Activated CD4-positive, alpha-beta T cell treated with anti-CD3 and anti-CD28 coated beads for 36 hours (primary cell): ENCODE data around the gene CALB2. TPM values are rescaled to one million over a fixed set of nuclear protein-coding genes. Genes with fewer than 3 reads are reported as not detected.

Source experiments
- ATAC-seq: fragments of 200-7000 bp; cut with Tn5 transposase; one replicate; pipeline ENCODE4 v1.10.0; 2021; ENCODE audit warnings: mild to moderate bottlenecking, moderate library complexity
- CTCF ChIA-PET: fragments of 350-600 bp; sonication (Branson Sonifier 250); formaldehyde crosslinking; loops from one replicate; lab custom pipeline; 2021; ENCODE audit warnings: antibody characterized with exemption; lab: Charles Lee
- POLR2A ChIA-PET: fragments of 350-600 bp; sonication (Branson Sonifier 250); formaldehyde crosslinking; loops from one replicate; lab custom pipeline; 2021; ENCODE audit warnings: antibody characterized with exemption, inconsistent platforms; lab: Charles Lee
- DNase-seq: peaks from one replicate; pipeline ENCODE4 v3.0.0-alpha.2; 2020
- H3K27ac Mint-ChIP-seq: one replicate; pipeline ENCODE4 v1.8.0; 2021; ENCODE audit warnings: mixed read lengths
- H3K27me3 Mint-ChIP-seq: one replicate; pipeline ENCODE4 v1.8.0; 2021; ENCODE audit warnings: mixed read lengths
- H3K36me3 Mint-ChIP-seq: one replicate; pipeline ENCODE4 v1.8.0; 2021; ENCODE audit warnings: low read depth, mixed read lengths
- H3K4me1 Mint-ChIP-seq: one replicate; pipeline ENCODE4 v1.8.0; 2021; ENCODE audit warnings: mixed read lengths
- H3K4me3 Mint-ChIP-seq: one replicate; pipeline ENCODE4 v1.8.0; 2021; ENCODE audit warnings: mild to moderate bottlenecking, moderate library complexity, mixed read lengths
- H3K9me3 Mint-ChIP-seq: one replicate; pipeline ENCODE4 v1.8.0; 2021; ENCODE audit warnings: low read depth, mixed read lengths
- intact Hi-C, 2 experiments: fragments of 100-400 bp; cut with DNase I in 1 of 2; cut with micrococcal nuclease in 1 of 2; formaldehyde crosslinking; loops; one replicate each; pipeline versions ENCODE4 v1.14.2 to v1.15.1; 2022 to 2024; cut with DNase I, micrococcal nuclease
- total RNA-seq, 2 experiments: library from RNA; stranded (reverse); gene quantifications; one replicate each; pipeline ENCODE4 v1.2.3, GENCODE V29; 2021

The CALB2 gene
- total RNA-seq, 2 experiments from 2014 or later = not detected

DNA sequence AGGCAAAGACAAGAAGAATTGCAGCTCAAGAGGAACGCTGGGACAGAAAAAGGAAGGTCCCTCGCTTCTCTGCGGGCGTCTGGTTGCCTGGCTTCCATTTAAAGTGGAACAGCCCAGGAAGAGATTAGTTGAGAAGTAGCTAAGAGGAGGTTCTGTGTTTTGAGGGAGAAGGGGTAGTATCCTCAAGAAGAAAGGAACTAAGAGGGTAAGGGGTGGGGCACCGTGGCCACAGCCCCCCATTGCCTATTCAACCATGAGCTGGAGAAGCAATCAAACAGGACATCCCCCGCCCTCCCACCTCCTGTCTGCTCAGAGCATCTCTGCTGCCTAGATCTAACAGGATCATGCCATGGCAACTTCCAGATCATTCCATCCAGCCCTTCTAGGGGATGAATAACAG, 18.1 kb upstream of the CALB2 start:
- ATAC-seq (no peak), DNase-seq (no peak)
- CTCF ChIA-PET = interaction anchor here (0.9 kb wide), 1 partner anchor 29 kb away, joined by 3 read pairs; no protein-coding TSS in a partner anchor
- no peak overlapping the region for H3K4me3 Mint-ChIP-seq
- no peaks in the 10 kb centered on the region for H3K4me1 Mint-ChIP-seq
- intact Hi-C loops = no loop called here
- peaks cover 2% of the 10 kb centered on the region for H3K9me3 Mint-ChIP-seq
- POLR2A ChIA-PET = no interaction called here
- no peak overlapping the region for H3K27ac Mint-ChIP-seq
- no peaks in the 10 kb centered on the region for H3K36me3 Mint-ChIP-seq
- H3K27me3 Mint-ChIP-seq = peaks cover 25% of the 10 kb centered on the region

GRCh38 chr16:71341881-71342280, 16.6 kb upstream of the CALB2 start:
- no peak for ATAC-seq
- ChIA-PET POLR2A (no interaction called here), CTCF (interaction anchor here (0.6 to 1.3 kb wide), 5 partner anchors 14 to 108 kb away, joined by 3 read pairs; no protein-coding TSS in a partner anchor)
- Mint-ChIP-seq H3K4me1 (no peaks in the 10 kb centered on the region), H3K27me3 (peaks cover 18% of the 10 kb centered on the region), H3K36me3 (no peaks in the 10 kb centered on the region), H3K9me3 (no peaks in the 10 kb centered on the region), H3K27ac (no peak overlapping the region), H3K4me3 (no peak overlapping the region)
- no peak for DNase-seq
- intact Hi-C loops = no loop called here

GRCh38 chr16:71343078-71343477, 15.4 kb upstream of the CALB2 start:
- Mint-ChIP-seq H3K27ac (no peak overlapping the region), H3K36me3 (no peaks in the 10 kb centered on the region), H3K4me1 (no peaks in the 10 kb centered on the region), H3K27me3 (peaks cover 18% of the 10 kb centered on the region), H3K9me3 (no peaks in the 10 kb centered on the region), H3K4me3 (no peak overlapping the region)
- ATAC-seq (no peak), DNase-seq (no peak)
- ChIA-PET POLR2A (no interaction called here), CTCF (interaction anchor here (0.6 to 1.3 kb wide), 3 partner anchors 12 to 31 kb away, joined by 3 read pairs; no protein-coding TSS in a partner anchor)
- intact Hi-C loops = no loop called here

DNA sequence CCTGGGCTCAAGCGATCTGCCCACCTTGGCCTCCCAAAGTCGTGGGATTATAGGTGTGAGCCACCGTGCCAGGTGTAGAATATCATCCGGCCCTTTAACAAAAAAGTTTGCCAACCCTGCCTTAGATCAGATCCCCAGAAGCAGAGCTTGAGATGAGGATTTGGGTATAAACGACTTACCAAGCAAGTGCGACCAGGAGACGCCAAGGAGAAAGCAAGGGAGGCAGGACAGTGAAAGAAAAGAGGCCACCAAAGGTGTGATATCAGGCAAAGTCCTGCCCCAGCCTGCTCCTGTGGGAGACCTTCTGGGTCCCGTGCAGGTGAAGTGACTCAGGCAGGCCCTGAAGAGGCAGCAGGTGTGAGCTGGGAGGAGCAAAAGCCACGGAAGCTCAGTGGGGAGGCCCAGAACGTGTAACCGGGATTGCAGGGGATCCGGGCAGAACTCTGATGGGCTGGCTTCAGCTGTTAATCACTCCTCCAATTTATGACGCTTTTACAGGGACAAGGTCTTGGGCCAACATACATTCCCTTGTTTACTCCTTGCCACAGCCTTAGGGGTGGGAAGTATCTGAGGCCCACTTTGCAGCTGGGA, 14.1 kb upstream of the CALB2 start:
- no peak overlapping the region for H3K27ac Mint-ChIP-seq
- DNase-seq = no peak
- CTCF ChIA-PET = interaction anchor here (0.6 kb wide), 2 partner anchors 9 to 32 kb away, joined by 3 read pairs; no protein-coding TSS in a partner anchor

DNA sequence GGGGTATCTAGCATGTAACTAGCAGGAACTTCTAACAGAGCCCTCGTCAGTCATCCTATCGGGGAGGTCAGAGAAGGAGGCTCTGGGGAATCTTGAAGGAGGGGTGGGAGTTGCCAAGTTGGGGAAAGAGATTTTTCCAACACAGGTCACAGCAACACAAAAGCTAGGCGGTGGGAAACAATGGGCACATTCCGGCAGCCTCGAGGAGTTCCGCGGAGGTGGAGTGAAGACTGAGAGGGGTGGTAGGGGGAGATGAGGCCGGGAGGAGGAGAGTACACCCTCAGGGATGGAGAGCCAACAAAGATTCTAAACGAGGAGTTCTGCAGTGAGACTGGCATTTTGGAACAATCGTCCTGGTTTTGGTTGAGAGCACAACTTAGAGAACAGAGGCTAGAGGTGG, 13.5 kb upstream of the CALB2 start:
- Mint-ChIP-seq H3K4me3 (no peak overlapping the region), H3K27me3 (peaks cover 14% of the 10 kb centered on the region), H3K27ac (no peak overlapping the region), H3K36me3 (no peaks in the 10 kb centered on the region), H3K4me1 (no peaks in the 10 kb centered on the region), H3K9me3 (no peaks in the 10 kb centered on the region)
- ChIA-PET POLR2A (no interaction called here), CTCF (no interaction called here)
- DNase-seq = no peak
- intact Hi-C loops = loop anchor here in 1 of 2 experiments (1.0 kb wide), 1 partner anchor 13 kb away; no protein-coding TSS in a partner anchor
- ATAC-seq = no peak

More for the DNA sequence above, 14.1 kb upstream of the CALB2 start:
- Mint-ChIP-seq H3K36me3 (no peaks in the 10 kb centered on the region), H3K4me3 (no peak overlapping the region), H3K27me3 (peaks cover 15% of the 10 kb centered on the region), H3K4me1 (no peaks in the 10 kb centered on the region), H3K9me3 (no peaks in the 10 kb centered on the region)
- intact Hi-C loops = no loop called here
- POLR2A ChIA-PET = no interaction called here
- no peak for ATAC-seq

DNA sequence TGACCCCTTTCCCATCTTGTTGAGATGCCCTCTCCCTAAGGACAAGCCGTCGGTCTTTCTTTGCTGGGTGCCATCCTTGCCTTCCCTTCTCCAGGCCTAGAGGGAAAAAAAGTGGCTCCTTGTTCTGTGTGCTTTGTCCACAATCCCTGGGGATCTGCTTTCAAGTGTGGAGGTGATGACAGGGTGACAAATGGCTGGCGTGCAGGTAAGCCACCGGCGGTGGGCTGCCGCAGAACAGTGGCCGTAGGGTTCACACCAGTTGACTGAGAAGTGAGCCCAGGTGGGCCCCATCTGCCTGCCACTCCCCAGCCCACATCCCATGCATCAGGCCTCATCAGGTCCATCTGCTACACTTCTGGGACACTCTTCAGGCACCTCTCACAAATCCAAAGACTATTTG, 11.4 kb upstream of the CALB2 start:
- Mint-ChIP-seq H3K4me1 (no peaks in the 10 kb centered on the region), H3K27ac (no peak overlapping the region), H3K4me3 (no peak overlapping the region), H3K27me3 (peaks cover 12% of the 10 kb centered on the region), H3K9me3 (no peaks in the 10 kb centered on the region), H3K36me3 (no peaks in the 10 kb centered on the region)
- ChIA-PET CTCF (no interaction called here), POLR2A (no interaction called here)
- intact Hi-C loops = no loop called here
- ATAC-seq = no peak
- no peak for DNase-seq

DNA sequence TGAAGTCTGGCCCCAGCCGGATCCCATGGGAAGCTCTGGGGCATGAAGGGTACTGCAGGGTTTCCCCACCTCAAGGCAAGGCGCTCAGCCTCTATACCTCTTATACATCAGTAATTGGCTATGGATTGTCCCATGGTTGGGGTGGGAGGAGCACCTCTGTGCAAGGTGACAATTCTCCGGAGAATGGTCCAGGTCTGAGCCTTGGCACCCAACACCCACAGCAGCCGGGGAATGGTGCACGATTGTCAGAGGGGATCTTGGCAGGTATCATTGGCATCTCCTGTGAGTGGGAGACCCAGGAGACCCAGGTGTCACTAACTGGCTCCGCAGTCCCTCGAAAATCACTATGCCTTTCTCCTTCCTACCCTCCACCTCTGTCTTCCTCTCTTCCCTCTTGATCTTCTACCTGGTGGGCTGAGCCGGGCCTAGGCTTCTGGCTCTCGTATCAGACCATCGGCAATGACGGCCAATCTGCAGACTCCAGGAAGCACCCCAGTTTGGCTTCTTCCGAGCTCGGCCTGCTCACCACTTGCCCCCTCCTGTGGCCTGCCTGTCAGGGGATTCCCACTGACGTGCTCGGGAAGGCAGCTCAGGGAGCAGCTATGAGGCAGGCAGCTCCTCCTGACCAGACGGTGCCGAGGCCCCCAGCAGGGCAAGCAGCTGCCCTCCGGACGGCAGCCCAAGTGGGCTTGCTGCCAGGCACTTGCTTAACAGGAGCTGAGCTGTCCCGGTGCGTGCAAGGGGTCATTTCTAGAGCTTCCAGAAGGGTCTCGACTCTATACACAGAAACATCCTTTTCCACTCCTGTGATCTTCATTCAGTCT, 10.0 kb upstream of the CALB2 start:
- H3K36me3 Mint-ChIP-seq = no peaks in the 10 kb centered on the region
- POLR2A ChIA-PET = no interaction called here
- H3K4me3 Mint-ChIP-seq = no peak overlapping the region
- intact Hi-C loops = no loop called here
- H3K27ac Mint-ChIP-seq = no peak overlapping the region
- ATAC-seq (no peak), DNase-seq (no peak)
- CTCF ChIA-PET = interaction anchor here (1.1 kb wide), 1 partner anchor 10 kb away, joined by 3 read pairs; the partner anchor contains the start of gene CALB2
- peaks cover 12% of the 10 kb centered on the region for H3K27me3 Mint-ChIP-seq
- no peaks in the 10 kb centered on the region for H3K9me3 Mint-ChIP-seq
- no peaks in the 10 kb centered on the region for H3K4me1 Mint-ChIP-seq

DNA sequence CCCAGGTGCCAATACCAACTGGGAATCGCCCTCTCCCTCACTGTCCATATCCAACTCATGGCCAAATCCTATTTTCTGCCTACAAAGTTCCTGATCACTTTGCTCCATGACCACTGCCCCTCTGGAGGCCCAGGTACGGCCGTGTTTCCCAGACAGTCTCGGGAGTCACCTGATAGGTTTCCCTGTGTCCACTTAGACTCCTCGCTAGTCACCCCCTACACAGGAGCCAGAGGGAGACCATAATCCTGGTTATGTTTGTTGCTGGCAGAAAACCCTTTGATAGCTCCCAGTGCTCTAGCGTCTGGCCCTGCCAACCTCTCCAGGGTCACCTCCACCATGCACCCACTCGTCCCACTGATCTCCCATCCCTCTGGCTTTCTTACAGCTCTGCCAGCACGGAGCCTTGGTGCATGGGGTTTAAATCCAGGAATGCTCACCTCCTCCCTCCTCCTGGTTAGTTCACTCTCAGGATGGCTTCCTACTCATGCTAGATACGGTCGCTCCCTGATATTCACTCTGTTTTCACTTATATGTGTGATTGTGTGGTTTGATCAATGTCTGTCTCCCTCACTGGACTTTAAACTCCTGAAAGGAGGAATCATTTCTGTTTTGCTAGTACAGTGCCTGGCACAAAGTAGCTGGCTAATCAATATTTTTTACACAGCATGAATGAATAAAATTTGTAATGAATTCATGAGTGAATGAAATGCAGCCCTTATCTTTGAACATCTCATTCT, 7.5 kb upstream of the CALB2 start:
- H3K27ac Mint-ChIP-seq = no peak overlapping the region
- no peak for ATAC-seq
- intact Hi-C loops = loop anchor here in 1 of 2 experiments (10.0 kb wide), 1 partner anchor 136 kb away; no protein-coding TSS in a partner anchor
- no peaks in the 10 kb centered on the region for H3K4me1 Mint-ChIP-seq
- no peak for DNase-seq
- peaks cover 5% of the 10 kb centered on the region for H3K27me3 Mint-ChIP-seq
- H3K4me3 Mint-ChIP-seq = no peak overlapping the region
- CTCF ChIA-PET = no interaction called here
- no peaks in the 10 kb centered on the region for H3K36me3 Mint-ChIP-seq
- POLR2A ChIA-PET = no interaction called here
- no peaks in the 10 kb centered on the region for H3K9me3 Mint-ChIP-seq

- intact Hi-C loops = loop anchor here in 1 of 2 experiments (10.0 kb wide), 1 partner anchor 137 kb away; no protein-coding TSS in a partner anchor
These were observed 7.0 kb upstream of the CALB2 start for GRCh38 chr16:71351558-71351901.

GRCh38 chr16:71352466-71352865, 6.1 kb upstream of the CALB2 start:
- Mint-ChIP-seq H3K36me3 (no peaks in the 10 kb centered on the region), H3K27me3 (peaks cover 10% of the 10 kb centered on the region), H3K4me3 (no peak overlapping the region), H3K27ac (no peak overlapping the region), H3K4me1 (no peaks in the 10 kb centered on the region), H3K9me3 (no peaks in the 10 kb centered on the region)
- intact Hi-C loops = loop anchor here in 1 of 2 experiments (10.0 kb wide), 1 partner anchor 138 kb away; no protein-coding TSS in a partner anchor
- ATAC-seq = no peak
- ChIA-PET POLR2A (no interaction called here), CTCF (no interaction called here)
- no peak for DNase-seq

More at GRCh38 chr16:71351558-71351901, 7.0 kb upstream of the CALB2 start:
- Mint-ChIP-seq H3K36me3 (no peaks in the 10 kb centered on the region), H3K9me3 (no peaks in the 10 kb centered on the region), H3K4me1 (no peaks in the 10 kb centered on the region), H3K4me3 (no peak overlapping the region), H3K27ac (no peak overlapping the region), H3K27me3 (peaks cover 5% of the 10 kb centered on the region)
- ATAC-seq (no peak), DNase-seq (no peak)
- POLR2A ChIA-PET = no interaction called here
- CTCF ChIA-PET = no interaction called here

GRCh38 chr16:71352963-71353460, 5.5 kb upstream of the CALB2 start:
- H3K27ac Mint-ChIP-seq = no peak overlapping the region
- intact Hi-C loops = loop anchor here in 1 of 2 experiments (10.0 kb wide), 1 partner anchor 138 kb away; no protein-coding TSS in a partner anchor
- ATAC-seq = no peak
- CTCF ChIA-PET = interaction anchor here (1.3 kb wide), 1 partner anchor 41 kb away, joined by 5 read pairs; no protein-coding TSS in a partner anchor
- no peaks in the 10 kb centered on the region for H3K9me3 Mint-ChIP-seq
- no peaks in the 10 kb centered on the region for H3K4me1 Mint-ChIP-seq
- peaks cover 10% of the 10 kb centered on the region for H3K27me3 Mint-ChIP-seq
- POLR2A ChIA-PET = no interaction called here
- DNase-seq = no peak
- no peak overlapping the region for H3K4me3 Mint-ChIP-seq
- H3K36me3 Mint-ChIP-seq = no peaks in the 10 kb centered on the region
